GM12878 (cell line): ENCODE data around the gene WBP1L. TPM values are rescaled to one million over a fixed set of nuclear protein-coding genes. Genes with fewer than 3 reads are reported as not detected.

ENCODE experiments used
- ATAC-seq: fragments of 200-7000 bp; cut with Tn5 transposase; 3 replicates; pipeline ENCODE4 v1.9.1; 2020; ENCODE audit warnings: mild to moderate bottlenecking, moderate library complexity
- BruUV-seq: library from RNA; stranded (reverse); fragments of 400-500 nt; replicated peaks from 2 replicates; lab custom pipeline; 2021; lab: Mats Ljungman, UMichigan
- CTCF ChIA-PET: fragments of 300-600 bp; sonication (Branson Sonifier 250); formaldehyde crosslinking; extraction: SDS; loops from one replicate; lab custom pipeline; 2021; ENCODE audit warnings: inconsistent platforms; lab: Yijun Ruan, JAX
- POLR2A ChIA-PET: fragments of 350-600 bp; formaldehyde crosslinking; extraction: SDS; loops from one replicate; lab custom pipeline; 2021; ENCODE audit warnings: inconsistent platforms; lab: Charles Lee
- RAD21 ChIA-PET: fragments of 300-600 bp; sonication (Branson Sonifier 250); formaldehyde crosslinking; loops from one replicate; lab custom pipeline; 2023; ENCODE audit warnings: antibody characterized with exemption; ENCODE audit not compliant: unreplicated experiment; lab: Charles Lee
- SMC1A ChIA-PET: fragments of 300-600 bp; sonication (Branson Sonifier 250); formaldehyde crosslinking; loops from one replicate; lab custom pipeline; 2023; ENCODE audit not compliant: unreplicated experiment, uncharacterized antibody; lab: Charles Lee
- DNase-seq: peaks from one replicate; pipeline ENCODE4 v3.0.0-alpha.2; 2011; ENCODE audit warnings: low read depth, low spot score
- FAIRE-seq: peaks from 3 replicates; lab custom pipeline; 2011; peaks lifted over from hg19 to GRCh38; lab: Jason Lieb, UNC
- H2AFZ ChIP-seq: 2 replicates; pipeline ENCODE4 v1.6.0; 2011; ENCODE audit warnings: low read depth, low read length, control low read depth; ENCODE audit not compliant: control insufficient read depth
- H3K27ac ChIP-seq: 2 replicates; pipeline ENCODE4 v1.5.1; 2011; ENCODE audit warnings: control low read depth; ENCODE audit not compliant: control insufficient read depth, insufficient read depth
- H3K27me3 ChIP-seq, 2 experiments: replicated peaks in 1 of 2; 2 replicates each; pipeline versions ENCODE4 v1.6.0 to v1.6.1; 2011; ENCODE audit warnings: low read length in 1 of 2; ENCODE audit not compliant: control insufficient read depth in 2 of 2, insufficient read depth in 2 of 2
- H3K36me3 ChIP-seq, 2 experiments: 2 replicates each; pipeline ENCODE4 v1.5.1; 2011; ENCODE audit warnings: low read length in 1 of 2; ENCODE audit not compliant: control insufficient read depth in 2 of 2, insufficient read depth in 2 of 2
- H3K4me1 ChIP-seq: 2 replicates; pipeline ENCODE4 v1.6.1; 2011; ENCODE audit warnings: mild to moderate bottlenecking, low read length, moderate library complexity, mixed read lengths; ENCODE audit not compliant: control insufficient read depth, insufficient read depth
- H3K4me2 ChIP-seq: 2 replicates; pipeline ENCODE4 v1.6.0; 2011; ENCODE audit warnings: control low read depth; ENCODE audit not compliant: control insufficient read depth, insufficient read depth
- H3K4me3 ChIP-seq: fragments of 200-600 bp; sonication (generic); 2 replicates; pipeline ENCODE4 v1.5.1; 2016
- H3K79me2 ChIP-seq: 2 replicates; pipeline ENCODE4 v1.6.0; 2011; ENCODE audit warnings: low read length; ENCODE audit not compliant: control insufficient read depth, insufficient read depth
- H3K9ac ChIP-seq: 2 replicates; pipeline ENCODE4 v1.8.0; 2011; ENCODE audit warnings: low read length, control low read depth, mixed read lengths; ENCODE audit not compliant: control insufficient read depth, insufficient read depth
- H3K9me3 ChIP-seq: replicated peaks from 3 replicates; pipeline ENCODE4 v1.5.1; 2011; ENCODE audit warnings: mild to moderate bottlenecking, low read length; ENCODE audit not compliant: control insufficient read depth, insufficient read depth
- H4K20me1 ChIP-seq: 2 replicates; pipeline ENCODE4 v1.6.0; 2011; ENCODE audit not compliant: control insufficient read depth, insufficient read depth
- MTA2 ChIP-seq: fragments of 450-650 bp; IDR thresholded peaks from 2 replicates; pipeline ENCODE4 v1.6.1; 2016; ENCODE audit warnings: low read depth, mild to moderate bottlenecking, moderate library complexity
- MYB ChIP-seq: fragments of 150-350 bp; IDR thresholded peaks from 2 replicates; pipeline ENCODE4 v1.6.1; 2014; ENCODE audit warnings: mild to moderate bottlenecking, low read depth, low read length, borderline replicate concordance
- NR2F1 ChIP-seq: fragments of 450-650 bp; conservative IDR thresholded peaks from 2 replicates; pipeline ENCODE4 v1.6.1; 2017; ENCODE audit warnings: mild to moderate bottlenecking
- PML ChIP-seq: IDR thresholded peaks from 2 replicates; pipeline ENCODE4 v1.6.1; 2012; ENCODE audit warnings: low read length, inconsistent platforms
- POLR2A ChIP-seq: IDR thresholded peaks from 2 replicates; pipeline ENCODE4 v1.6.1; 2011; ENCODE audit warnings: low read depth, mild to moderate bottlenecking, low read length
- POLR2AphosphoS5 ChIP-seq: IDR thresholded peaks from 2 replicates; pipeline ENCODE4 v1.6.1; 2011; ENCODE audit warnings: mild to moderate bottlenecking, low read length, inconsistent platforms
- RFX5 ChIP-seq: IDR thresholded peaks from 2 replicates; pipeline ENCODE4 v1.6.1; 2011; ENCODE audit warnings: low read depth, low read length, improper control_type of control experiment
- SIX5 ChIP-seq: IDR thresholded peaks from 2 replicates; pipeline ENCODE4 v1.6.1; 2011; ENCODE audit warnings: mild to moderate bottlenecking, low read depth, low read length, moderate library complexity; ENCODE audit not compliant: severe bottlenecking
- SMC3 ChIP-seq: IDR thresholded peaks from 2 replicates; pipeline ENCODE4 v1.6.1; 2011; ENCODE audit warnings: low read length, improper control_type of control experiment, borderline replicate concordance
- SREBF2 ChIP-seq: IDR thresholded peaks from 2 replicates; pipeline ENCODE4 v1.6.1; 2012; ENCODE audit warnings: mild to moderate bottlenecking, low read length
- SUPT20H ChIP-seq: IDR thresholded peaks from 2 replicates; pipeline ENCODE4 v1.6.1; 2011; ENCODE audit warnings: low read depth, mild to moderate bottlenecking, low read length, moderate library complexity, borderline replicate concordance; ENCODE audit not compliant: control insufficient read depth
- ZBTB40 ChIP-seq: fragments of 450-650 bp; IDR thresholded peaks from 2 replicates; pipeline ENCODE4 v1.6.1; 2016; ENCODE audit warnings: mild to moderate bottlenecking, moderate library complexity, borderline replicate concordance
- ZNF217 ChIP-seq: fragments of 450-650 bp; IDR thresholded peaks from 2 replicates; pipeline ENCODE4 v1.6.1; 2017; ENCODE audit warnings: antibody characterized with exemption, mild to moderate bottlenecking
- WGBS: methylation state at CpG from one replicate; pipeline ENCODE4 v1.1.6; 2016; ENCODE audit warnings: low lambda C conversion rate; ENCODE audit not compliant: insufficient replicate concordance, insufficient coverage; ENCODE audit errors: missing lambda C conversion rate; 5-methylcytosine and 5-hydroxymethylcytosine counted together
- in situ Hi-C: fragments of 300-500 bp; cut with MboI; formaldehyde crosslinking; loops from 9 replicates; pipeline ENCODE4 v1.14.3; 2018; ENCODE audit warnings: mixed read lengths
- intact Hi-C: fragments of 100-400 bp; cut with micrococcal nuclease; formaldehyde crosslinking; loops from one replicate; pipeline ENCODE4 v1.14.2; 2022; ENCODE audit not compliant: unreplicated experiment
- polyA plus RNA-seq, 11 experiments: library from polyadenylated mRNA; depleted of rRNA in 4 of 11; unstranded in 6 of 11; stranded (reverse) in 5 of 11; fragments of >200 nt; fragmentation: Nextera tagmentation in 4 of 11; fragmentation: Illumina TruSeq in 1 of 11; extraction: Ambion mirVana in 4 of 11; extraction: Trizol in 1 of 11; gene quantifications; 1 replicate in 1 of 11; 2 replicates in 10 of 11; pipeline versions ENCODE4 v1.2.1 to v1.2.3, GENCODE V29; 2011 to 2016; ENCODE audit warnings: inconsistent platforms in 2 of 11, missing spikeins in 2 of 11, low read depth in 1 of 11
- total RNA-seq, 4 experiments: library from RNA; depleted of rRNA in 3 of 4; stranded (reverse); fragments of >200 nt in 3 of 4; fragmentation: Illumina TruSeq in 1 of 4; extraction: Trizol in 1 of 4; gene quantifications; 2 replicates each; pipeline versions ENCODE4 v1.2.1 to v1.2.3, GENCODE V29; 2013 to 2021
- TF ChIP-seq, protein P1 (sequence below): fragments of 450-650 bp; IDR thresholded peaks from 2 replicates; pipeline ENCODE4 v1.6.1; 2018; ENCODE audit warnings: mild to moderate bottlenecking, low read depth, moderate library complexity; ENCODE audit not compliant: partially characterized antibody
- TF ChIP-seq, protein P2 (sequence below): fragments of 450-650 bp; formaldehyde crosslinking; IDR thresholded peaks from 2 replicates; pipeline ENCODE4 v1.4.0; 2020; ENCODE audit warnings: mild to moderate bottlenecking, moderate library complexity

Gene WBP1L
- total and polyA plus RNA-seq, 10 of the 15 experiments (the other 5 are each of a cell fraction or from before 2014, with no cell fraction given): 3.7 to 18.8 (median 12.3) TPM

DNA sequence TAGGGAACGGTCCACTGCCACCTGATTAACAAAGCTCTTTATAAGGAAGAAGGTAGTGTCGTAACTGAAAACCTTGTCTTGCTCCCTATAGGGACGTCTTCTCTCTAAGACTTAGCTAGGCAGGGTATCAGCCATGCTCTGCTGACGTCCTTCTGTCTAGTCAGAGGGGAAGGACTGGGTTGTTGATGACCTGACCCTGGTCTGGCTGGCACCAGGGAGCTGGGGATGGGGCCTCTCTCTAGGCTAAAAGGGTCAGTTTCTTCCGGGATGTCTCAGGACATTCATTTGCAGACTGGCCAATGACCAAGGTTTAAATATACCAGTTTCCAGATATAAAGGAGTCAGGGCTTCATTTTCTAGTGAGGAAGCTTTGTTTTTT lies 83.8 kb downstream of the WBP1L start:
- Histone ChIP-seq H3K27ac (no peak overlapping the region), H4K20me1 (no peaks in the 10 kb centered on the region), H3K36me3 (no peaks in the 10 kb centered on the region), H3K79me2 (no peaks in the 10 kb centered on the region), H3K27me3 (peaks cover 0 to 2% of the 10 kb centered on the region in 2 experiments; a peak in 1 of 4 replicates), H3K4me2 (no peak overlapping the region), H3K4me1 (no peaks in the 10 kb centered on the region), H3K9me3 (no peaks in the 10 kb centered on the region), H3K4me3 (no peak overlapping the region), H3K9ac (no peak overlapping the region), H2AFZ (no peak overlapping the region)
- POLR2A ChIA-PET: interaction anchor here (0.6 kb wide), 2 partner anchors 68 to 1176 kb away, joined by 5 to 6 read pairs; no protein-coding TSS in a partner anchor
- no TSS peak for BruUV-seq
- no peak for FAIRE-seq
- RAD21 ChIA-PET: interaction anchor here (2.1 kb wide), 1 partner anchor 9 kb away, joined by 5 read pairs; the partner anchor contains the start of gene CYP17A1
- SMC1A ChIA-PET: interaction anchor here (1.3 kb wide), 2 partner anchors 9 to 74 kb away, joined by 3 to 4 read pairs; partner anchors contain the start of gene CYP17A1
- 47% methylated on average over 5 of the region's 5 CpGs for WGBS
- no peak for ATAC-seq
- intact Hi-C loops (no loop called here), in situ Hi-C loops (no loop called here)
- CTCF ChIA-PET: interaction anchor here (0.9 to 2.0 kb wide), 4 partner anchors 8 to 241 kb away, joined by 3 to 6 read pairs (median 4); no protein-coding TSS in a partner anchor
- no peak for DNase-seq
- TF ChIP-seq SIX5 (no peak), ZNF217 (no peak), RFX5 (no peak), POLR2A (no peak), SUPT20H (no peak), ZBTB40 (no peak), POLR2AphosphoS5 (no peak), MTA2 (no peak), MYB (no peak), SMC3 (no peak), PML (no peak), NR2F1 (no peak), SREBF2 (no peak)
- TF ChIP-seq, protein P1, sequence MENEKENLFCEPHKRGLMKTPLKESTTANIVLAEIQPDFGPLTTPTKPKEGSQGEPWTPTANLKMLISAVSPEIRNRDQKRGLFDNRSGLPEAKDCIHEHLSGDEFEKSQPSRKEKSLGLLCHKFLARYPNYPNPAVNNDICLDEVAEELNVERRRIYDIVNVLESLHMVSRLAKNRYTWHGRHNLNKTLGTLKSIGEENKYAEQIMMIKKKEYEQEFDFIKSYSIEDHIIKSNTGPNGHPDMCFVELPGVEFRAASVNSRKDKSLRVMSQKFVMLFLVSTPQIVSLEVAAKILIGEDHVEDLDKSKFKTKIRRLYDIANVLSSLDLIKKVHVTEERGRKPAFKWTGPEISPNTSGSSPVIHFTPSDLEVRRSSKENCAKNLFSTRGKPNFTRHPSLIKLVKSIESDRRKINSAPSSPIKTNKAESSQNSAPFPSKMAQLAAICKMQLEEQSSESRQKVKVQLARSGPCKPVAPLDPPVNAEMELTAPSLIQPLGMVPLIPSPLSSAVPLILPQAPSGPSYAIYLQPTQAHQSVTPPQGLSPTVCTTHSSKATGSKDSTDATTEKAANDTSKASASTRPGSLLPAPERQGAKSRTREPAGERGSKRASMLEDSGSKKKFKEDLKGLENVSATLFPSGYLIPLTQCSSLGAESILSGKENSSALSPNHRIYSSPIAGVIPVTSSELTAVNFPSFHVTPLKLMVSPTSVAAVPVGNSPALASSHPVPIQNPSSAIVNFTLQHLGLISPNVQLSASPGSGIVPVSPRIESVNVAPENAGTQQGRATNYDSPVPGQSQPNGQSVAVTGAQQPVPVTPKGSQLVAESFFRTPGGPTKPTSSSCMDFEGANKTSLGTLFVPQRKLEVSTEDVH: no peak
- TF ChIP-seq, protein P2, sequence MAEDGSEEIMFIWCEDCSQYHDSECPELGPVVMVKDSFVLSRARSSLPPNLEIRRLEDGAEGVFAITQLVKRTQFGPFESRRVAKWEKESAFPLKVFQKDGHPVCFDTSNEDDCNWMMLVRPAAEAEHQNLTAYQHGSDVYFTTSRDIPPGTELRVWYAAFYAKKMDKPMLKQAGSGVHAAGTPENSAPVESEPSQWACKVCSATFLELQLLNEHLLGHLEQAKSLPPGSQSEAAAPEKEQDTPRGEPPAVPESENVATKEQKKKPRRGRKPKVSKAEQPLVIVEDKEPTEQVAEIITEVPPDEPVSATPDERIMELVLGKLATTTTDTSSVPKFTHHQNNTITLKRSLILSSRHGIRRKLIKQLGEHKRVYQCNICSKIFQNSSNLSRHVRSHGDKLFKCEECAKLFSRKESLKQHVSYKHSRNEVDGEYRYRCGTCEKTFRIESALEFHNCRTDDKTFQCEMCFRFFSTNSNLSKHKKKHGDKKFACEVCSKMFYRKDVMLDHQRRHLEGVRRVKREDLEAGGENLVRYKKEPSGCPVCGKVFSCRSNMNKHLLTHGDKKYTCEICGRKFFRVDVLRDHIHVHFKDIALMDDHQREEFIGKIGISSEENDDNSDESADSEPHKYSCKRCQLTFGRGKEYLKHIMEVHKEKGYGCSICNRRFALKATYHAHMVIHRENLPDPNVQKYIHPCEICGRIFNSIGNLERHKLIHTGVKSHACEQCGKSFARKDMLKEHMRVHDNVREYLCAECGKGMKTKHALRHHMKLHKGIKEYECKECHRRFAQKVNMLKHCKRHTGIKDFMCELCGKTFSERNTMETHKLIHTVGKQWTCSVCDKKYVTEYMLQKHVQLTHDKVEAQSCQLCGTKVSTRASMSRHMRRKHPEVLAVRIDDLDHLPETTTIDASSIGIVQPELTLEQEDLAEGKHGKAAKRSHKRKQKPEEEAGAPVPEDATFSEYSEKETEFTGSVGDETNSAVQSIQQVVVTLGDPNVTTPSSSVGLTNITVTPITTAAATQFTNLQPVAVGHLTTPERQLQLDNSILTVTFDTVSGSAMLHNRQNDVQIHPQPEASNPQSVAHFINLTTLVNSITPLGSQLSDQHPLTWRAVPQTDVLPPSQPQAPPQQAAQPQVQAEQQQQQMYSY (CRISPR knock-in tag): no peak
